ENCODE measurements around the gene ATP13A4. TPM values are rescaled to one million over a fixed set of nuclear protein-coding genes. Genes with fewer than 3 reads are reported as not detected.
A peak's percentile ranks its signal among the peaks of the same experiment; 100 is the strongest.

Gene ATP13A4
- polyA plus RNA-seq, 4 donors, result 1.0 to 1.7 (median 1.3) TPM

DNA sequence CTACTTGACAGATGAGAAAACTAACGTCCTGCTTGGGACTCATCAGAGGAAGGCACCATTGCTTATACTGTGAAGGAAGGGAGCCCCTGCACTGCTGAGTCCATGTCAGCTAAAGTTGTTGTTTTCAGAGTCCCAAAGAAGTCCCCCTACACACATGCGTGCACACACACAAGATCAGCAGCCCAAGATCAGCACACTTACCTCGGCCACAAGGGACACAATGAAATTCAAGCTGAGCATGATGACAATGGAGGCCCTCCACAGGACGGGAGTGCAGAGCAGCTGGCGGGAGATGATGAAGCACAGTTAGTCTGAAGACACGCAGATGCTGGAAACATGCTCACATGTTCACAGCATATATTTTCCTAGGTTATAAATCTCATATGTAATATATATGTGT, 147.6 kb downstream of the ATP13A4 start:
- DNase-seq (ENCODE audit: low read depth in 4 of 4, low spot score in 3 of 4), result no peak

DNA sequence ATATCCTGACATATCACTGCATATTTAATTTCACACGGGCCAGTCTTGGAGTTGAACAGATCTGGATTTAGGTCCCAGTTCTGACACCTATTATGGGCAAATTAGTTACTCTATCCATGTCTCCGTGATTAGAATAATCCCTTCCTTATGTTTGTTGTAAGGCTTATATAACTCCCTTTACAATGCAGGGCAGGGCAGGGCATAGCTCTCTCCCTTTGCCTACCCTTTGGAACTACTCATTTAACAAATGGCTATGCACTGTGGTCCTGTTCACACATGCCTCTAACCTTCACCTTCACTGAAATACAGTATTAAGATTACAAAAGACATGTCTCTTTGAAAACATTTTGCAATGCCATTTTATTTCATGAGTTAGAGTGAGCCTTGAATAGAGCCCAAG, 151.4 kb downstream of the ATP13A4 start:
- no peak for DNase-seq (ENCODE audit: low read depth in 4 of 4, low spot score in 3 of 4)

- DNase-seq (ENCODE audit: low read depth in 4 of 4, low spot score in 3 of 4), result no peak
Measured at GRCh38 chr3:193400304-193400703, 154.4 kb downstream of the ATP13A4 start.

DNA sequence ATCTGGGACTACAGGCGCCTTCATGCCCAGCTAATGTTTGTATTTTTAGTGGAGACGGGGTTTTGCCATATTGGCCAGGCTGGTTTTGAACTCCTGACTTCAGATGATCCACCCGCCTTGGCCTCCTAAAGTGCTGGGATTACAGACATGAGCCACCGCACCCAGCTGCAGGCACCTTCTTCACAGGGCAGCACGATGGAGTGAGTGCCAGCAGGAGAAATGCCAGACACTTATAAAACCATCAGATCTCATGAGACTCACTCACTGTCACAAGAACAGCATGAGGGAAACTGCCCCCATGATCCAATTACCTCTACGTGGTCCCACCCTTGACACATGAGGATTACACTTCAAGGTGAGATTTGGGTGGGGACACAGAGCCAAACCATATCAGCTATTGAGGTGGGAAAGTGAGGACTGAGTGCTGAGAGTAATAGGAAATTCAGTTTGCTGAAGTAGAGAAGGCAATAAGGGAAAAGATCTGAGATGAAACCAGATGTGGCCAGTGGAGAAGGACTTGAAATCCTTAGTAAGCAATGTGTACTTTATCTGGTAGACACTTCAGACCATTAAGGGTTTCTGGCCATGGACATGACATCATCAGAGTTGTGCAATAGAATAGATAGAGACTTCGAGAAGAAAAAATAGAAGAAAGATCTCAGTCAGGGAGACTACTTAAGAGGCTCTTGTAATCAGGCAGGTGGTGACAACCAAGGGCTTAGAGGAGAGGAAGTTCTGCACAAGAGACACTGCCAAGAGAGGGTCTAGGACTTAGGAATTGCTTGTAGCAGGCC, 158.0 kb downstream of the ATP13A4 start:
- DNase-seq (ENCODE audit: low read depth in 4 of 4, low spot score in 3 of 4), result no peak

- peak in 3 of 4 donors; percentile 11 to 40 (median 29) for DNase-seq (ENCODE audit: low read depth in 4 of 4, low spot score in 3 of 4)
Measured at GRCh38 chr3:193391902-193392301, 162.8 kb downstream of the ATP13A4 start.

DNA sequence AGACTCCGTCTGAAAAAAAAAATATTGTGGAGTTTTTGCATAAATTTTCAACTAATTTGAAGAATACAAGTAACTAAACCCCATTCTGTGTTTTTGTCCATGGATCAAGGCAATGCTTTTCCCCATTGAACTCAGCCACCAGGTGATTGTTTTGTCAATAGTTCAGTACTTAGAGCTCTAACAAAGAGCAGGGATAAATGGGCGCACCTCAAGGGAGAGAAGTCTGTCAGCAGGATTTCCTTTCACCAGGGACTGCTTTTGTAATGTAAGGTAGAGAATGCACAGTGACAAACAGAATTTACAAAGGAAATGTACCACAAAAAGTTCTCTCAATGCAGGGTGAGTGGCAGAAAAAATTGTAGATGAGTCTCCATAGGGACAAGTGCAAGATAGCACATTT, 165.4 kb downstream of the ATP13A4 start:
- DNase-seq (ENCODE audit: low read depth in 4 of 4, low spot score in 3 of 4), result no peak

DNA sequence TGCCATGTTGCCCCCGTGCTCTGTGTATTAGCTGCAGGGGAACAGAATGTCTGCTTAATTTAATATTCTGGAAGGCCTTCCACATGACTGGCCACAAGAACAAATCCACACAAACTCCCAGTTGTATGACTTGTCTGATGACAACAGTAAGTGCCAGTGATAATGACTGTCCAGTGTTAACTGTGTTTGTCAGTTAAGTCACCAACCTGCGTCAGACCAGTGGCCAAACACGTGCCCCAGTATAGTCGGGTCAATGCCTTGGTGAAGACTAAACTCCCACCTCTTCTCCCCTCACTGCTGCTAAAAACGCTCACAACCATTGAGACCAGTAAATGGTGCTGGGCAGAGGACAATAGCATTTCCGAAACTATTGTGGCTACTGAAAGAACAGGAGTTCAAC, 166.3 kb downstream of the ATP13A4 start:
- no peak for DNase-seq (ENCODE audit: low read depth in 4 of 4, low spot score in 3 of 4)

- DNase-seq (ENCODE audit: low read depth in 4 of 4, low spot score in 3 of 4), result no peak
Measured at GRCh38 chr3:193387596-193387995, 167.1 kb downstream of the ATP13A4 start.

- no peak for DNase-seq (ENCODE audit: low read depth in 4 of 4, low spot score in 3 of 4)
Measured at GRCh38 chr3:193378706-193379105, 176.0 kb downstream of the ATP13A4 start, which contains the start of gene ATP13A5. ATP13A5 (minus strand) TSS chr3:193378753; CDS start chr3:193378725, 28 bp downstream.

GRCh38 chr3:193377591-193377990, 177.1 kb downstream of the ATP13A4 start:
- DNase-seq (ENCODE audit: low read depth in 4 of 4, low spot score in 3 of 4), result no peak

DNA sequence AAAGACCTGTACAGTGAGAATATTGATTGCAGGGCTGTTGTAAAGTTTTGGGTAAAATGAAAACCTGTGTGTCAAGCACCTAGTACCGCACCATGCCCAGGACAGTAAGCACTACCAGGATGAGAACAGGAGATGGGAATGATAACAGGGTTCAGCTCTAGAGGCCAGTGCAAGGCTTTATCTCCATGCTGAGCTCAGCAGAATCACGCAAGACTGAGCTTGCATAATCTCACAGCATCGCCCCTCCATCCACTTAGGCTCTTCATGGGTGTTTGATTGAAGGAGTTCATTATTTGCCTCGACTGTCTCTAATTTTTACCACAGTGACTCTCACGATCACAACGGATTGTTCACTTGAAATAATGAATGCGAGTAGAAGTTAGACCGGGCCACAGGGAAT, 179.1 kb downstream of the ATP13A4 start:
- no peak for DNase-seq (ENCODE audit: low read depth in 4 of 4, low spot score in 3 of 4)

DNA sequence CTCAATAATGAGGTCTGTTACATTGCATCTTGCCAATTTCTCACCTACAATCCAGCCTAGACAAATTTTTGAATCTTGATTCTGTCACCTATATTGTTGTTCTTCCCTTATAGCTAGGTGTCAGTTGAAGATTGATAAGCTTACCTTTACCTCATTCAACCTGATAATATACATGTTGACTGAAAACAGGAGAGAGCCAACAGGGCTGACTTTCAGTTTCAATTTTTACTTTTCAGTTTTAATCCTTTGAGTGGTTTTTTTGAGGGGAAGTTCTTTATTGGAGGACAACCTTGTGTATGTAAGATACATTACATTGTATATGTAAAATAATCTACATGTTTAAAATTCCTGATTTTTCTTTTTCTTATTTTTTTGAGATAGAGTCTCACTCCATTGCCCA, 181.9 kb downstream of the ATP13A4 start:
- no peak for DNase-seq (ENCODE audit: low read depth in 4 of 4, low spot score in 3 of 4)

GRCh38 chr3:193367868-193368267, 186.8 kb downstream of the ATP13A4 start:
- no peak for DNase-seq (ENCODE audit: low read depth in 4 of 4, low spot score in 3 of 4)

- DNase-seq (ENCODE audit: low read depth in 4 of 4, low spot score in 3 of 4), result no peak
Measured at GRCh38 chr3:193357291-193357690, 197.4 kb downstream of the ATP13A4 start.

GRCh38 chr3:193354423-193354822, 200.3 kb downstream of the ATP13A4 start:
- no peak for DNase-seq (ENCODE audit: low read depth in 4 of 4, low spot score in 3 of 4)

Other genes with a start within 250 kb of the ATP13A4 start
- gene ATP13A5, start 176.1 kb downstream of the ATP13A4 start, polyA plus RNA-seq (ENCODE audit: insufficient read length in 4 of 4), result under 1 TPM in 2 of 4 donors, not detected in 2; 0.08 to 0.20 TPM
- 10 to 100 TPM; 61.8 to 85.0 (median 70.8) TPM for gene OPA1, start 38.3 kb upstream of the ATP13A4 start, polyA plus RNA-seq (ENCODE audit: insufficient read length in 4 of 4)